Epithelial cell of proximal tubule (primary cell): Measurements from ENCODE around the gene R3HDM4. TPM values are rescaled to one million over a fixed set of nuclear protein-coding genes. Genes with fewer than 3 reads are reported as not detected.

ENCODE experiments used
- DNase-seq: peaks from one replicate; pipeline ENCODE4 v3.0.0-alpha.2; 2011; ENCODE audit warnings: low read depth
- H3K4me3 ChIP-seq: 2 replicates; pipeline ENCODE4 v1.5.1; 2011; ENCODE audit warnings: low read depth, mild to moderate bottlenecking, low read length
- total RNA-seq: library from RNA; depleted of rRNA; stranded (reverse); fragments of >200 nt; gene quantifications from 2 replicates; pipeline ENCODE4 v1.2.3, GENCODE V29; 2015
- TF ChIP-seq, protein P1 (sequence below): conservative IDR thresholded peaks from 2 replicates; pipeline ENCODE4 v1.5.1; 2012; ENCODE audit warnings: low read depth, mild to moderate bottlenecking, low read length

The R3HDM4 gene
- total RNA-seq, 1 donor from 2014 or later, result 49.8 TPM

DNA sequence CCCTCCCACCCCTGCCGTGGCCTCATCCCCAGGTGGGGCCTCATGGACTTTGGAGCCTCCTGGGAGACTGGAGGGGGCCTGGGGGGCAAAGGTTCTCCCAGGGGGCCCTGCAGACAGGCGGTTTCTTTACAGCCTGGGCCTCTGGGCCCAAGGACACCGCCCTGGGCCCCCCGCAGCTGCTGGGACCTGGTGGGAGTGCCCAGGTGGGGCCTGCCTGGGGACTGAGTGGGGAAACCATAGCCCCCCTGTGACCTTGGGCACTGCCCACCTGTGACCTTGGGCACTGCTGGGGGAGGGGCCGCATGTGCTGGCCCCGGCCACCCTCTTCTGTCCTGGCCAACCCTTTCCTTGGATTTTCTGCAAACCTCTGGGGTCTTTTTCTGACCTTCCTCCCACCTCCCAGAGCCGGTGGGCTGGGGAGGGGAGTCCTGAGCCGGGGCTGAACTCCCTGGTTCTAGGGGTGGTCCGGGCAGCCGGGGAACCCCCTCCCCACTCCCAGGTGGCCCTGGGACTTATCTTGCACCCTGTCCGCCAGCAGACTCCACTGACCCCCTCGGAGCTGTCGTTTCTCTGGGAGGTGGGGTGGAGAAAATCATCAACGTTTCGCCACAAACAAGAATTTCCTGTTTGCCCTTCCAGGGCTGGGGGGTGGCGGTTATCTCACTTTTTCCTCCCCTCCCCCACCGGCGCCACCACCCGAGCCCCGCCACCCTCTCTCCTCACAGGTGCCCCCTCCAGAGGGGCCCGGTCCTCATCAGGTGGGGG, 39.8 kb upstream of the R3HDM4 start:
- no peak for DNase-seq
- TF ChIP-seq, protein P1, sequence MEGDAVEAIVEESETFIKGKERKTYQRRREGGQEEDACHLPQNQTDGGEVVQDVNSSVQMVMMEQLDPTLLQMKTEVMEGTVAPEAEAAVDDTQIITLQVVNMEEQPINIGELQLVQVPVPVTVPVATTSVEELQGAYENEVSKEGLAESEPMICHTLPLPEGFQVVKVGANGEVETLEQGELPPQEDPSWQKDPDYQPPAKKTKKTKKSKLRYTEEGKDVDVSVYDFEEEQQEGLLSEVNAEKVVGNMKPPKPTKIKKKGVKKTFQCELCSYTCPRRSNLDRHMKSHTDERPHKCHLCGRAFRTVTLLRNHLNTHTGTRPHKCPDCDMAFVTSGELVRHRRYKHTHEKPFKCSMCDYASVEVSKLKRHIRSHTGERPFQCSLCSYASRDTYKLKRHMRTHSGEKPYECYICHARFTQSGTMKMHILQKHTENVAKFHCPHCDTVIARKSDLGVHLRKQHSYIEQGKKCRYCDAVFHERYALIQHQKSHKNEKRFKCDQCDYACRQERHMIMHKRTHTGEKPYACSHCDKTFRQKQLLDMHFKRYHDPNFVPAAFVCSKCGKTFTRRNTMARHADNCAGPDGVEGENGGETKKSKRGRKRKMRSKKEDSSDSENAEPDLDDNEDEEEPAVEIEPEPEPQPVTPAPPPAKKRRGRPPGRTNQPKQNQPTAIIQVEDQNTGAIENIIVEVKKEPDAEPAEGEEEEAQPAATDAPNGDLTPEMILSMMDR, result no peak
- H3K4me3 ChIP-seq, result no peak overlapping the region

DNA sequence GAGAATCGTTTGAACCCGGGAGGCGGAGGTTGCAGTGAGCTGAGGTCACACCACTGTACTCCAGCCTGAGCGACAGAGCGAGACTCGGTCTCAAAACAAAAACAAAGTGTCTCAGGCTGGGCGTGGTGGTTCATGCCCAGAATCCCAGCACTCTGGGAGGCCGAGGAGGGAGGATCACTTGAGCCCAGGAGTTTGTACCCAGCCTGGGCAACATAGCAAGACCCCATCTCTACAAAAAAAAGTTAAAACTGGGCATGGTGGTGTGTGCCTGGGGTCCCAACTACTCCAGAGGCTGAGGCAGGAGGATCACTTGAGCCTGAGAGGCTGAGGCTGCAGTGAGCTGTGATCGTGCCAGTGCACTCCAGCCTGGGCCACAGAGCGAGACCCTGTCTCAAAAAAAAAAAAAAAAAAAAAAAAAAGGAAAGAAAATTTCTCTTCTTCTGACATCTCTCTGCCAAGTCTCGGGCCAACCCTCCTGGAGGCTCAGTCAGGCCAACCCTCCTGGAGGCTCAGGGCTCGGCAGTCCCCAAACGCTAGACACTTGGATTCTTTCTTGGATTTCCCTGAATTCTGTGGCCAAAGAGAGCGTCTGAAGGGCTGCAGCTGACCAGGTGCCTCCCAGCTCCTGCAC, 39.1 kb upstream of the R3HDM4 start:
- TF ChIP-seq, protein P1, result no peak

DNA sequence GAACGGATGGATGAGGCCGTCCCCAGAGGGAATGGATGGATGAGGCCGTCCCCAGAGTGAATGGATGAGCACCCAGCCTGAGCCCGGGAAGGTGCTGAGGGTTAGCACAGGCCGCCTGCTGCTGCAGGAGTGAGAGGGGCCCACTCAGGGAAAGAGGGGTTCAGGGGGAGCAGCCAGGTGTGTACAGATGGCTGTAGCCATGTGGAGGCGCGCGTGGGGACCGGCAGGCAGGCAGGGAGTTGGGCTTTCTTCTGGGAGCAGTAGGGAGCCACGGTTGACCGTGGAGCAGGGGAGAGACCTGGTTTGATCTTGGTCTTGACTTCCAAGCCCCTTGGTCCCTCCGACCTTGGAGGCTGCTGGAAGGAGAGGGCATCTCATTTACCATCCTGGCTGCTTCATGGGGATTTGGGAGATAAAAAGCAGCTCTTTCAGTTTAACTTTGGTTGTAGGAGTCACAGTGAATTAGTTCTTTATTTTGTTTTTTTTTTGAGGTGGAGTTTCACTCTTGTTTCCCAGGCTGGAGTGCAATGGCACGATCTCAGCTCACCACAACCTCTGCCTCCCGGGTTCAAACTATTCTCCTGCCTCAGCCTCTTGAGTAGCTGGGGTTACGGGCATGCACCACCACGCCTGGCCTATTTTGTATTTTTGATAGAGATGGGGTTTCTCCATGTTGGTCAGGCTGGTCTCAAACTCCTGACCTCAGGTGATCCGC, 37.5 kb upstream of the R3HDM4 start:
- TF ChIP-seq, protein P1, result no peak
- no peak overlapping the region for H3K4me3 ChIP-seq
- no peak for DNase-seq

More for the DNA sequence above, 39.1 kb upstream of the R3HDM4 start:
- no peak for DNase-seq
- H3K4me3 ChIP-seq, result no peak overlapping the region

DNA sequence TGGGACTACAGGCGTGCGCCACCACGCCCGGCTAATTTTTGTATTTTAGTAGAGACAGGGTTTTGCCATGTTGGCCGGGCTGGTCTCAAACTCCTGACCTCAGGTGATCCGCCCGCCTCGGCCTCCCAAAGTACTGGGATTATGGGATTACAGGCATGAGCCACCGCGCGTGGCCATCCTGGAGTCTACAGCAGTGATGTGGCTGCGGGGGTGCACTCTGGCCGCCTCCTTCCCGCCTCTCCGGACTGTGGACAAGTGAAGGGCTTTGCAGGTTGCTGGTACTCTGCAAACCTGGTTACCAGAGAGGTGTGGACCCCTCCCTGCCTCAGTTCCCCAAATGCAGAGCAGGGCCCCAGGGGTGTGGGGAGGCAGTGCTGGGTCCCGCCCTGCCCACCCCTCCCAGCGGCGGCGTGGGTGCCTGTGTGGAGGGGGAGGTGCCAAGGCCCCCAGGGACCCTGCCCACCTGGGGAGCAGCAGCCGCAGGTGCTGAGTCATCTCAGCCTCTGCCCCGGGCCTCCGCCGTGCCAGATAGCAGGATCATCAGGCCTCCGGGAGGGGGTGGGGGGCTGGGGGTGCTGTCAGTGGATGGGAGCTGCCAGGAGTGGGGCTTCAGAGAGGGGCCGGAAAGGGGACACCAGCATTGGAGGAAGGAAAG, 36.0 kb upstream of the R3HDM4 start:
- H3K4me3 ChIP-seq, result no peak overlapping the region
- TF ChIP-seq, protein P1, result no peak
- no peak for DNase-seq

DNA sequence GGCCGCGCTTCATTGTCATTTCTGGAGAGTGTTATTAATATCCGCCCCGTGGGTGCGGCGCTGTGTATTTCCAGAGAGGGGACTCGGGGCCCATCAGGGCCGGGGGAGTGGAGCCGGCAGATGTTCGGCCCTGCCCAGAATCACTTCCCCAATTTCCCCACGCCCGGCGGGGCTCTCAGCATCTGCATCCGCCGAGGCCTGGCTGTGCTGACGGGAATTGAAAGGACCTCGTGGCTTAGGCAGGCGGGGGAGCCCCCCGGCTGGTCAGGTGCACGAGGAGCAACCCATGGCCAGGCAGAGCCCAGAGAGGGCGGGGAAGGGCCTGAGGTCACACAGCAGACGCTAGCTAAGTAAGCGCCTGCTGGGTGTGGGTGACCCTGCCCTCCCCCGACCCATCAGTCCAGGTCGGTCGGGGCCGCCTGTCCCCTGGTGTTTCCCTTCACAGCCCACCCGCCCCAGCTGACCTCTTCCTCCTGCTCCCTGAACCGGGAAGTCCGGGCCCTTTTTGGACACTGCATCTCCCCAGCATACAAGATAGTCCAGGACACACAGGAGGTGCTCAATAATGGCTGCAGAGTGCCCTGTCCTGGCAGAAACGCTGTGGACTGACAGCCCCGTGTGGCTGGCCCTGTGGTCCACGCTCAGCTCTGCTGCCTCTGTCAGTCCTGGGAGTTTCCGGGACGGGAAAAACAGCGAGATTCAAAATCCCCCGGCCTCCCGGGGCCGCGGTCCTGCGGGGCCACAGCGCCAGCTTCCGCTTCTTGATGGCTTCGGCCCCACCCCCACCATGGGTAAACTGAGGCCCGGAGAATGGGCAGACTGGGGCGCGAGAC, 34.9 kb upstream of the R3HDM4 start:
- TF ChIP-seq, protein P1, result no peak
- no peak for DNase-seq
- H3K4me3 ChIP-seq, result no peak overlapping the region

DNA sequence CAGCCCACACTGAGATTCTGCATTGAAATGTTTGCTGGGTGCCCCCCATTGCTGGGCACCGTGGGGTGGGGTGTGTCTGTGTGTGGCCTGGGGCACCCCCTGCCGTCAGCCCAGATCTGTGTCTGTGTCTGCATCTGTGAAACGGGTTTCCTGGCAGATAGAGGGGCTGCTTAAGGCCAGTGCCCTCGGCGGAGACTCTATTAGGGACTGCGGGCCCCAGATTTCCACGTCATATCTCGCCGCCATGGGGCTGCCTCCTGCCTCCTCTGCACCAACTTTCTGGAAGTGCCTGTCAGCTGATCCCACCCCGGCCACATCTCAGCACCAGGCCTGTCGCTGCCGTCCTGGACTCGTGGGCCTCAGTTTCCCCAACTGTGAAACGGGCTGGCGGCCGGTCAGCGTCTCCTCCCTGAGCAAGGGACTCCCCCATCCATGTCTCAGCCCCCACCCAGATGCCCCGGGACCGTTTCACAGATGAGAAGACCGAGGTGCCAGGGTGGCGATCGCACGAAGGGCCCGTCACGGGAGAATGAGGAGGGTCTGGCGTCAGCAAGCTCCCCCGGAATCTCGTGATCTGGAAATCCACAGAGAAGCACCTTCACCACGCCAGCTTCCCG, 34.2 kb upstream of the R3HDM4 start:
- TF ChIP-seq, protein P1, result no peak
- H3K4me3 ChIP-seq, result no peak overlapping the region
- no peak for DNase-seq
